Activated T-cell treated with anti-CD3 and anti-CD28 coated beads, Interleukin-2, amount 50 U/mL, for 72 hours (primary cell): ENCODE results near the gene MUC22. TPM values are rescaled to one million over a fixed set of nuclear protein-coding genes. Genes with fewer than 3 reads are reported as not detected.
A peak's percentile ranks its signal among the peaks of the same experiment; 100 is the strongest.
"Not testable (repeated sequence)": the region's sequence is repeated elsewhere in the genome, so short reads cannot be mapped to it uniquely, and the experiment has no call there.

Experiments
- ATAC-seq, 2 donors: fragments of 150-1000 bp; cut with Tn5 transposase; replicated peaks in 1 of 2; 2 replicates each; pipeline ENCODE4 v1.10.0; 2021; ENCODE audit warnings: moderate library complexity in 2 of 2, mild to moderate bottlenecking in 1 of 2
- DNase-seq, 2 donors: peaks; one replicate each; pipeline ENCODE4 v3.0.0; 2021 to 2022; ENCODE audit warnings: mixed read lengths in 1 of 2
- H3K27ac Mint-ChIP-seq: one replicate; pipeline ENCODE4 v1.8.0; 2022; ENCODE audit warnings: mild to moderate bottlenecking, moderate library complexity, mixed read lengths
- H3K27me3 Mint-ChIP-seq: one replicate; pipeline ENCODE4 v1.8.0; 2022; ENCODE audit warnings: low read depth, mixed read lengths
- H3K36me3 Mint-ChIP-seq, 2 donors: one replicate each; pipeline ENCODE4 v1.8.0; 2022; ENCODE audit warnings: mixed read lengths in 2 of 2, mild to moderate bottlenecking in 1 of 2; ENCODE audit not compliant: insufficient read depth in 2 of 2
- H3K4me1 Mint-ChIP-seq: one replicate; pipeline ENCODE4 v1.8.0; 2022; ENCODE audit warnings: low read depth, mixed read lengths
- H3K4me3 Mint-ChIP-seq, 2 donors: one replicate each; pipeline ENCODE4 v1.8.0; 2022; ENCODE audit warnings: mild to moderate bottlenecking in 2 of 2, mixed read lengths in 2 of 2, moderate library complexity in 2 of 2
- H3K9me3 Mint-ChIP-seq, 2 donors: one replicate each; pipeline ENCODE4 v1.8.0; 2022; ENCODE audit warnings: mixed read lengths in 2 of 2
- total RNA-seq, 2 donors: library from RNA; stranded (reverse); gene quantifications; one replicate each; pipeline ENCODE4 v1.2.3, GENCODE V29; 2022

Gene MUC22
- total RNA-seq, 2 donors from 2014 or later = not detected

DNA sequence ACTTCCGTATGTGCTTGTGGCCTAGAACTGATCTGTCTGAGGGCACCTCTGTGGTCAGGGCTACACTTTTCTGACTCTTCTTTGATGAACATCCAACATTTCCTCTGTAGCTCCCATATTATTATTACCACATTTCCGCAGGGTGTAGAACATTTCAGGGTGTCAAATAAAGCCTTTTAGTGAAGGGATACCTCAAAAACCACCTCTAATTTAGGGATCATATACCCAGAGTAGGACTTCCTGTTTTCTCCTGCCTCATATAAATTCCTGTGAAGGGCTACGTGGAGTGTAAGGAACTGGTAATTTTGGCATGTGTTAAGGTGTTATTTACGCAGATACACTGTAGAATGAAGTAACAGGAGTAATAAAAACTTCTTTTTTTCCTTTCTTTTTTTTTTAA lies 5.5 kb upstream of the MUC22 start:
- ATAC-seq (no peak), DNase-seq (no peak)
- Mint-ChIP-seq H3K36me3 (no peaks in the 10 kb centered on the region), H3K27me3 (peaks cover 24% of the 10 kb centered on the region), H3K4me3 (peak overlapping the region in 1 of 2 donors; percentile 26), H3K27ac (peak overlapping the region; percentile 22), H3K9me3 (no peaks in the 10 kb centered on the region), H3K4me1 (peaks cover 21% of the 10 kb centered on the region)

DNA sequence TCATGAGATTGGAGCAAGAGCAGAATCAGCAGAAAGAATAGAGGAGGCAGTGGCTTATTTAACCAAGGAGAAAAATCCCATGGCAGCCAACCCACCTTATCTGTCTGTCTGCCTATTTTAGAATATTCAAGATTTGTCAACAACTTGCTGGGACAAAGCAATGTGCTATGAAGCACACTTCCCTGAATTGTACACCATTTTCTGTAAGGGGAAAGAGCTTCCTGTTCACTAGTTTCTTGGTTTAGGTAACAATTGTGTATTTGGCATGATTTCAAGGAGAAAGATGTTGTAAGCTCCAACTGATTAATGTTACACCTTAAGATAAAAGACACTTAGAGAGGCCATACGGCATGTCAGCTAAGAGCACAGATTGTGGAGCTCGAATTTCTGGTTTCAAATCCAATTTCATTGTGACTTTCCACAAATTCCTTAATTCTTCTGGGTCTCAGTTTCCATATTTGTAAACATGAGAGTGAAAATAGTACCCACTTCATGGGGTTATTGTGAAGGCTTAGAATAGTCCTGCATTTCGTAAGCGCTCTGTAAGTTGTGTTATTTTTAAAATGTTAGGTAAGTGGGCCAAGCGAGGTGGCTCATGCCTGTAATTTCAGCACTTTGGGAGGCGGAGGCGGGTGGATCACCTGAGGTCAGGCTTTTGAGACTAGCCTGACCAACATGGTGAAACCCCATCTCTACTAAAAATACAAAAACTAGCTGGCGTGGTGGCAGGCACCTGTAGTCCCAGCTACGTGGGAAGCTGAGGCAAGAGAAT lies 4.8 kb upstream of the MUC22 start:
- ATAC-seq (no peak), DNase-seq (no peak)
- no peak overlapping the region for H3K4me3 Mint-ChIP-seq
- H3K27me3 Mint-ChIP-seq = peaks cover 29% of the 10 kb centered on the region
- H3K27ac Mint-ChIP-seq = no peak overlapping the region
- no peaks in the 10 kb centered on the region for H3K36me3 Mint-ChIP-seq
- H3K4me1 Mint-ChIP-seq = peaks cover 27% of the 10 kb centered on the region
- H3K9me3 Mint-ChIP-seq = no peaks in the 10 kb centered on the region

DNA sequence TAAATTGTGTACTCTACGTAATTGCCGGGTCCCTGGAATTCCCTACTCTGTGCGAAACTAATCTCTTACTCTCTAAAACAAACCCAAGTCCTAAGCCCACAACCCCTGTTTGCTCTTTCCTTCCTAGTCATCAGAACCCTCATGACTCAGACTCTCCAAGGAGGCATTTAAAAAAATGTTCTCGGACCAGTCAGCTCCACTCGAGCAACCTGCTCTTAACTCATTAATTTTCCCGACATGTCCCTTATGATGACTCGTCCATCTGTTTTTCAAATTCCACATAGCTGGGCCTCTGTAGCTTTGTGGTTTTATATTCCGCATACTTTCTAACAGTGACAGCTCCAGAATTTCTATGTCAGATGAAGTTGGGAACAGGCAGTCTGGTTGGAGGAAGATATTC lies 2.6 kb upstream of the MUC22 start:
- ATAC-seq = peak in 1 of 2 donors; percentile 29
- Mint-ChIP-seq H3K4me3 (no peak overlapping the region), H3K27ac (no peak overlapping the region), H3K36me3 (no peaks in the 10 kb centered on the region), H3K4me1 (peaks cover 37% of the 10 kb centered on the region), H3K9me3 (no peaks in the 10 kb centered on the region), H3K27me3 (peaks cover 46% of the 10 kb centered on the region)
- no peak for DNase-seq

DNA sequence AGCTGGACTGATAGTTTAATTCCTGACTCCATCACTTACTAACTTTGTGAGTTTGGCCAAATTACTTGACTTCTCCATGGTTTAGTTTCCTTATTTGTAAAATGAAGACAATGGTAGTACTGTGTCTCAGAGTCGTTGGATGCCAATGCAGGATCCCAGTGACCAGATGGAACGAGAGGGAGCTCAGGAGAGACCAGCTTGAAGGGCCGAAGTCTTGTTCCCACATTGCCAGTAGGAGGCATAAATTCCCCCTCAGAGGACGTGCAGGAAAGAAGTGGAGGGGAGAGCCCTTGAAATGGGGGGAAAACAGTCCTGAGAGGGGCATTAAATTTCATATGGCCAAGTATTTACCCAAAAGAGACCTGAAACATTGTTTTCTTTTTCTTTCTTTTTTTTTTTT lies 2.1 kb upstream of the MUC22 start:
- peaks cover 37% of the 10 kb centered on the region for H3K4me1 Mint-ChIP-seq

DNA sequence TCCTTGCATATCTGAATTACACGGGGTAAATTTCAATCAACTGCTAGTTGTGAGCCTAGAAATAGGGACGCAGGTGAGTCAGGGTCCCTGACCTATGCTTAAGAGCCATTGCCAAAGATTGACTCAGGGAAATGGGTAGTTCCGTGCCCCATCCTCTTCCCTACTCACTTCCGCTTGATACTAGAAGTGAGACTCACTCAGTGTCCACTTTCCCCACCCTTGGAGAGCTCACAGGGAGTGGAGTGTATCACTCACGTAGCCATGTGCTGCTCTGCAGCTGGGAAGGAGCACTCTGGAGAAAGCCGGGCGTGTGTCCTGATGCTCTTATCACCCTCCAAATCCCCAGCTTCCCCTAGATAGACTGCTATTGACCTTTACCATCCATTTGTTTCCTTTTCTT lies 543 bp upstream of the MUC22 start:
- Mint-ChIP-seq H3K9me3 (no peaks in the 10 kb centered on the region), H3K36me3 (peaks cover 0 to 2% of the 10 kb centered on the region in 2 donors), H3K4me3 (no peak overlapping the region), H3K4me1 (peaks cover 29% of the 10 kb centered on the region), H3K27ac (no peak overlapping the region), H3K27me3 (peaks cover 66% of the 10 kb centered on the region)
- ATAC-seq (no peak), DNase-seq (no peak)

More for the DNA sequence above, 2.1 kb upstream of the MUC22 start:
- no peak overlapping the region for H3K27ac Mint-ChIP-seq
- peaks cover 50% of the 10 kb centered on the region for H3K27me3 Mint-ChIP-seq
- DNase-seq (no peak), ATAC-seq (no peak)
- H3K9me3 Mint-ChIP-seq = no peaks in the 10 kb centered on the region
- no peak overlapping the region for H3K4me3 Mint-ChIP-seq
- no peaks in the 10 kb centered on the region for H3K36me3 Mint-ChIP-seq

DNA sequence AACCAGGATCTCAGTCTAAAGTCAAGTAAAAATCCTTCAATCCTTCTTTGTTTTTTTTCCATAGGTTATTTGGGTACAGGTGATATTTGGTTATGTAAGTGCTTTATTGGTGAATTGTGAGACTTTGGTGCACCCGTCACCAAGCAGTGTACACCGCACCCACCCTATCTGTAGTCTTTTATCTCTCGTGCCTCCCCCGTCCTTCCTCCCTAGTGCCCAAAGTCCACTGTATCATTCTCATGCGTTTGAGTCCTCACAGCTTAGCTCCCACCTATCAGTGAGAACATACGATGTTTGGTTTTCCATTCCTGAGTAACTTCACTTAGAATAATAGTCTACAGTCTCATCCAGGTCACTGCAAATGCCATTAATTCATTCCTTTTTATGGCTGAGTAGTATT lies 879 bp downstream of the MUC22 start:
- H3K36me3 Mint-ChIP-seq = peaks cover 0 to 2% of the 10 kb centered on the region in 2 donors
- DNase-seq (no peak), ATAC-seq (no peak)
- no peak overlapping the region for H3K27ac Mint-ChIP-seq
- peaks cover 62% of the 10 kb centered on the region for H3K27me3 Mint-ChIP-seq
- H3K4me3 Mint-ChIP-seq = no peak overlapping the region
- no peaks in the 10 kb centered on the region for H3K9me3 Mint-ChIP-seq
- peaks cover 22% of the 10 kb centered on the region for H3K4me1 Mint-ChIP-seq

DNA sequence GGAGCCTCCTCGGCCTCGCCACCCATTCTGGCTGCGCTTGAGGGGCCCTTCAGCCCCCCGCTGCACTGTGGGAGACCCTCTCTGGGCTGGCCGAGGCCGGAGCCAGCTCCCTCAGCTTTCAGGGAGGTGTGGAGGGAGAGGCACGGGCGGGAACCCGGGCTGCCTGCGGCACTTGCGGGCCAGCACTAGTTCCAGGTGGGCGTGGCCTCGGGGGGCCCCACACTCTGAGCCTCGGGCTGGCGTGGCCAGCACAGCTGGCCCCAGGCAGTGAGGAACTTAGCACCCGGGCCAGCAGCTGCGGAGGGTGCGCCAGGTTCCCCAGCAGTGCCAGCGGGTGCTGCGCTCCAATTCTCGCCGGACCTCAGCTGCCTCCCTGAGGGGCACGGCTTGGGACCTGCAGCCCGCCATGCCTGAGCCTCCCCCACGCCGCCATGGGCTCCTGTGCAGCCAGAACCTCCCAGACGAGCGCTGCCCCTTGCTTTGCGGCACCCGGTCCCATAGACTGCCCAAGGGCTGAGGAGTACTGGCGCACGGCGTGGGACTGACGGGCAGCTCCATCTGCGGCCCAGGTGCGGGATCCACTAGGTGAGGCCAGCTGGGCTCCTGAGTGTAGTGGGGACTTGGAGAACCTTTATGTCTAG lies 6.5 kb downstream of the MUC22 start:
- DNase-seq (no peak), ATAC-seq (no peak)
- Mint-ChIP-seq H3K4me3 (no peak overlapping the region), H3K4me1 (no peaks in the 10 kb centered on the region), H3K27ac (no peak overlapping the region), H3K9me3 (no peaks in the 10 kb centered on the region), H3K27me3 (peaks cover 46% of the 10 kb centered on the region), H3K36me3 (peaks cover 0 to 2% of the 10 kb centered on the region in 2 donors)

DNA sequence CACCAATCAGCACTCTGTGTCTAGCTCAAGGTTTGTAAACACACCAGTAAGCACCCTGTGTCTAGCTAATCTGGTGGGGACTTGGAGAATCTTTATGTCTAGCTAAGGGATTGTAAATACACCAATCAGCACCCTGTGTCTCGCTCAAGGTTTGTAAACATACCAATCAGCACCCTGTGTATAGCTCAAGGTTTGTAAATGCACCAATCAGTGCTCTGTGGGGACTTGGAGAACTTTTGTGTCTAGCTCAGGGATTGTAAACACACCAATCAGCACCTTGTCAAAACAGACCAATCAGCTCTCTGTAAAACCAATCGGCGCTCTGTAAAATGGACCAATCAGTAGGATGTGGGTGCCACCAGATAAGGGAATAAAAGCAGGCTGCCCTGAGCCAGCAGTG lies 7.2 kb downstream of the MUC22 start:
- H3K4me3 Mint-ChIP-seq, ATAC-seq, DNase-seq, H3K9me3 Mint-ChIP-seq, H3K4me1 Mint-ChIP-seq, H3K36me3 Mint-ChIP-seq, H3K27ac Mint-ChIP-seq: not testable (repeated sequence)
- peaks cover 41% of the 10 kb centered on the region for H3K27me3 Mint-ChIP-seq

DNA sequence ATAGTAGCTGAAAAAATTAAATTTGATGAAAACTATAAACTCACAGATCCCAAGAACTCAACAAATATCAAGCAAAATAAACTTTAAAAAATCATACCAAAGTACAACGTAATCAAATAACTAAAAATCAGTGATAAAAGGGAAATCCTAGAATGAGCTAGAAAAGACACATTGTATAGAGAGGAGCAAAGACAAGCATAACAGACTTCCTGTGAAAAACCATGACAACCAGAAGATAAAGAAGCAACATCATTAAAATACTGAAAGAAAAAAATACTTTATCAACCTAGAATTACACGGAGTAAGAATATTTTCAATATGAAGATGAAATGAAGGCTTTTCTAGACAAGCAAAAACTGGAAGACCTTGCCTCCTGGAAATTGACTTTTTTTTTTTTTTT lies 9.8 kb downstream of the MUC22 start:
- H3K4me3 Mint-ChIP-seq = no peak overlapping the region
- no peak for ATAC-seq
- no peaks in the 10 kb centered on the region for H3K36me3 Mint-ChIP-seq
- no peak for DNase-seq
- no peaks in the 10 kb centered on the region for H3K4me1 Mint-ChIP-seq
- H3K9me3 Mint-ChIP-seq = no peaks in the 10 kb centered on the region
- peaks cover 22% of the 10 kb centered on the region for H3K27me3 Mint-ChIP-seq
- H3K27ac Mint-ChIP-seq = no peak overlapping the region

DNA sequence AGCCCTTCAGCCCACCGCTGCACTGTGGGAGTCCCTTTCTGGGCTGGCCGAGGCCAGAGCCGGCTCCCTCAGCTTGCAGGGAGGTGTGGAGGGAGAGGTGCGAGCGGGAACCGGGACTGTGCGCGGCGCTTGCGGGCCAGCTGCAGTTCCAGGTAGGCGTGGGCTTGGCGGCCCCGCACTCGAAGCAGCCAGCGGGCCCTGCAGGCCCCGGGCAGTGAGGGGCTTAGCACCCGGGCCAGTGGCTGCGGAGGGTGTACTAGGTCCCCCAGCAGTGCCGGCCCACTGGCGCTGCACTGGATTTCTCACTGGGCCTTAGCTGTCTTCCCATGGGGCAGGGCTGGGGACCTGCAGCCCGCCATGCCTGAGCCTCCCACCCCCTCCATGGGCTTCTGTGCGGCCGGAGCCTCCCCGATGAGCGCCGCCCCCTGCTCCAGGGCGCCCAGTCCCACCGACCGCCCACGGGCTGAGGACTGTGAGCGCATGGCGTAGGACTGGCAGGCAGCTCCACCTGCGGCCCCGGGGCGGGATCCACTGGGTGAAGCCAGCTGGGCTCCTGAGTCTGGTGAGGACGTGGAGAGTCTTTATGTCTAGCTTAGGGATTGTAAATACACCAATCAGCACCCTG lies 10.5 kb downstream of the MUC22 start:
- not testable (repeated sequence) for H3K9me3 Mint-ChIP-seq, H3K4me1 Mint-ChIP-seq, ATAC-seq, DNase-seq, H3K27ac Mint-ChIP-seq, H3K4me3 Mint-ChIP-seq, H3K36me3 Mint-ChIP-seq
- H3K27me3 Mint-ChIP-seq = peaks cover 22% of the 10 kb centered on the region

DNA sequence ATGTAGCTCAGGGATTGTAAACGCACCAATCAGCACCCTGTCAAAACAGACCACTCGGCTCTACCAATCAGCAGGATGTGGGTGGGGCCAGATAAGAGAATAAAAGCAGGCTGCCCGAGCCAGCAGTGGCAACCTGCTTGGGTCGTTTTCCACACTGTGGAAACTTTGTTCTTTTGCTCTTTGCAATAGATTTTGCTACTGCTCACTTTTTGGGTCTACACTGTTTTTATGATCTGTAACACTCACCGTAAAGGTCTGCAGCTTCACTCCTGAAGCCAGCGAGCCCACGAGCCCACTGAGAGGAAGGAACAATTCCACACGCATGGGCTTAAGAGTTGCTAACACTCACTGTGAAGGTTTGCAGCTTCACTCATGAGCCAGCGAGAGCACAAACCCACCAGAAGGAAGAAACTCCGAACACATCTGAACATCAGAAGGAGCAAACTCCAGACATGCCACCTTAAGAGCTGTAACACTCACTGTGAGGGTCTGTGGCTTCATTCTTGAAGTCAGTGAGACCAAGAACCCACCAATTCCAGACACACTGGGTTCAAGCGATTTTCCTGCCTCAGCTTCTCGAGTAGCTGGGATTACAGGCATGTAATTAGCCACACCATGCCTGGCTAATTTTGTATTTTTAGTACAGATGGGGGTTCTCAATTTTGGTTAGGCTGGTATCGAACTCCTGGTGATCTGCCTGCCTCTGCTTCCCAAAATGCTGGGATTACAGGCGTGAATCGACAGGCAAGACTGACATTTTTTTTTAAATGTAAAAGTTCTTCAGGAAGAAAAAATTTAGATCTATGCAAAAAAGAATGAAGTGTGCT lies 11.6 kb downstream of the MUC22 start:
- H3K27me3 Mint-ChIP-seq = peaks cover 22% of the 10 kb centered on the region
- not testable (repeated sequence) for H3K27ac Mint-ChIP-seq, H3K36me3 Mint-ChIP-seq, DNase-seq, H3K4me1 Mint-ChIP-seq, H3K4me3 Mint-ChIP-seq, ATAC-seq, H3K9me3 Mint-ChIP-seq

DNA sequence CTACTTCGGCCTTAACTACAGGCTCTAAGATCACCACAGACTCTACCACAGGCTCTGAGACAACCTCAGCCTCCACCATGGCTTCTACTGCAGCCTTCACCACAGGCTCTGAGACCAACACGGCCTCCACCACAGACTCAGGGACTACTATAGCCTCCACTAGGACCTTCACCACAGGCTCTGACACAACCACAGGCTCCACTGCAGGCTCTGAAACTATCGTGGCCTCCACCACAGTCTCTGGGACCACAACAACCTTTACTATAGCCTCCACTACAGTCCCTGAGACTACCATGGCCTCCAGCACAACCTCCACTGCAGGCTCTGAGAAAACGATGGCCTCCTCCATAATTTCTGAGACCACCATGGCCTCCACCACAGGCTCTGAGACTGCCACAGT lies 15.3 kb downstream of the MUC22 start:
- no peak overlapping the region for H3K27ac Mint-ChIP-seq
- H3K36me3 Mint-ChIP-seq = no peaks in the 10 kb centered on the region
- no peaks in the 10 kb centered on the region for H3K4me1 Mint-ChIP-seq
- peaks cover 8% of the 10 kb centered on the region for H3K27me3 Mint-ChIP-seq
- no peaks in the 10 kb centered on the region for H3K9me3 Mint-ChIP-seq
- DNase-seq = no peak
- peak; percentile 19 to 50 for ATAC-seq
- H3K4me3 Mint-ChIP-seq = no peak overlapping the region

DNA sequence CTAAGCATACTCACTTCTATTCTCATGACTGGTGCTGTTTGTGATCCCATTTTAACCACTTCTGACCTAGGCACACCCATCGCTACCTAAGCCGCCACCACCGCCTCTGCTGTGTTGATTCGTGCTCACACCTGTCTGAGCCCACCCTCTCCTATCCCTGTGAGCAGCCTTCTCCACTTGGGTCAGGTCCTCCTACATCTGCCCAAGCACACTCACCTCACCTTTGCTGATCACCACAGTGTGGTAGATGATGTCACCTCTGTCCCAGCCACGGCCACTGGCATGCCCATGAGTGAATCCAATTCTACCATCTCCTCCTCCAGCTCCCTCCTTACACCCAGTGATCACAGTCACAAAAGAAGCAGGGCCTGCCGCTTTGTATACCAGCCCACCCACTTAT lies 20.8 kb downstream of the MUC22 start:
- peaks cover 31% of the 10 kb centered on the region for H3K27me3 Mint-ChIP-seq
- peak; percentile 29 to 49 for DNase-seq
- no peaks in the 10 kb centered on the region for H3K9me3 Mint-ChIP-seq
- peak; percentile 85 to 89 for ATAC-seq
- no peaks in the 10 kb centered on the region for H3K36me3 Mint-ChIP-seq
- H3K4me1 Mint-ChIP-seq = peaks cover 11% of the 10 kb centered on the region
- H3K27ac Mint-ChIP-seq = no peak overlapping the region
- no peak overlapping the region for H3K4me3 Mint-ChIP-seq
